Measurements from ENCODE around the gene ARHGEF4.

Gene ARHGEF4

DNA sequence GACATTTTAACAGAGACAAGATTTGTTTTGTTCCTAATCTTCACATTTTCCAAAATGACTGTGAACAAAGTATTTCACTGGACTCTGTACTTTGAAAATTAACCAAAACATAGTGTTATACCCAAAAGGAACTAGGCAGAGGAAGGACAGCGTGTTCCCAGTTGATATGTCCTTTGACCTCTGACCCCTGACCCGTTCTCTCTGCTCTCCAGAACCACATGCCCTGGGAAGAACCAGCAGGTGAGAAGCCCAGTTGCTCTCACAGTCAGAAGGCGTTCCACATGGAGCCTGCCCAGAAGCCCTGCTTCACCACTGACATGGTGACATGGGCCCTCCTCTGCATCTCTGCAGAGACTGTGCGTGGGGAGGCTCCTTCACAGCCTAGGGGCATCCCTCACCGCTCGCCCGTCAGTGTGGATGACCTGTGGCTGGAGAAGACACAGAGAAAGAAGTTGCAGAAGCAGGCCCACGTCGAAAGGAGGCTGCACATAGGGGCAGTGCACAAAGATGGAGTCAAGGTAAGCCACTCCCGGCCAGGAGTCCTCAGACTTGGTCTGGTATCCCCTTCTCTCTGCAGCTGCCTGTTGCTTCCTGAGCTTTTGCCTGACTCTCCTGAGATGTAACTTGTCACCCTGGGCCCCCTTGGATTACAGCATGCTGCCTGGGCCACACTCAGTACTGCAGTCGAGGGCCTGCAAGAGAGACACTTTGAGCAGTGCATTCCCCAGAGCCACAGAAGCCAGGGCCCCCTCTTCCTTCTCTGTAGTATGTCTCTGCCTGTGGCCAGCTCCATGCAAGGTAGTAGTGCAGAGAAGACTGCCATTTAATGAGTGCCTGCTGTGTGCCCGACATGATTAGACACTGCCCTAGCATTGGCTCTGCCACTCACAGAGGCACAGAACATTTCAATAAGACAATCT lies 94.3 kb downstream of the ARHGEF4 start:
- DNase-seq = no peak

DNA sequence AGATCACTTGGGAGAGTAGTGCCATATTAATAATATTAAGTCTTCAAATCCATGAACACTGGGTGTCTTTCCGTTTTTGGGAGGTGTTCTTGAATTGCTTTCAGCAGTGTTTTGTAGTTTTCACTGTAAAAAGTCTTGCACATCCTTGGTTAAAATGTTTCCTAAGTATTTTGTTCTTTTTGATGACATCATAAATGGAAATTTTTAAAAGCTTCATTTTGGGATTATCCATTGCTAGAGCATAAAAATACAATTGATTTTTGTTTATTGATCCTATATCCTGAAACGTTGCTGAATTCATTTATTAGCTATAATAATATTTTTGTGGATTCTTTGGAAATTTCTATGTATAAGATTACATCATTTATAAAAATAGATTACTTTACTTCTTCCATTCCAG lies 96.8 kb downstream of the ARHGEF4 start:
- DNase-seq = no peak

DNA sequence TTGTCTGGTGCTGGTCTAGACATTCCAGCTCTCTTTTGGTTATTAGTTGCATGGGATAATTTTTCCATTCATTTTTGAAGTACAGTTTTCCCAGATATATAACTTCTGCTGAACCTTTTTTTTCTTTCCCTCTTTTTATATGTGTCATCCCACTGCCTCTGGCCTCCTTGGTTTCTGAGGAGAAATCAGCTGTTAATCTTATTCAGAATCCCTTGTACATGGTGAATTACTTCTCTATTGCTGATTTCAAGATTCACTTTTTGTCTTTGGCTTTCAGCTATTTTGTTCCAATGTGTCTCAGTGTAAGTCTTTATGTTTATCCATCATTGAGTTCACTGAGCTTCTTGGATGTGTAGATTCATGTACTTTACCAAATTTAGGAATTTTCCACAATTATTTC lies 99.7 kb downstream of the ARHGEF4 start:
- DNase-seq = no peak

DNA sequence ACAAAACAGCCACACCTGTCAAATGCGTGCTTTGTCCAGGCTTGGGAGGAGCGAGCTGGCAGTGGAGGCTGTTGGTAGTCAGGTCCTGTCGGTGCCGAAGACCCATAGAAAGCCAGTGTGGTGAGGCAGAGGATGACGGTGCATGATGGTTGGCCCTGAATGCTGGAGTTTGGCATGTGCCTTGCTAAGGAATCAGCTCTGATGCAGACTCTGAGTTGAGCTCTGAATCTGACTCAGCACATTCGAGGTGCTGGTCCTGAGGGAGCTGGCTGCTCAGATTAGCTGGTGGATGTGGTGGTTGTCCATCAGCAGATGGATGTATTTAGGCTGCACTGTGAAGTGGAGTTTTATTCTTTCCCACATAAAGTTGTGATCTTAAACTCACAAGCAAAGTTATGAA lies 111.3 kb downstream of the ARHGEF4 start:
- DNase-seq = no peak

DNA sequence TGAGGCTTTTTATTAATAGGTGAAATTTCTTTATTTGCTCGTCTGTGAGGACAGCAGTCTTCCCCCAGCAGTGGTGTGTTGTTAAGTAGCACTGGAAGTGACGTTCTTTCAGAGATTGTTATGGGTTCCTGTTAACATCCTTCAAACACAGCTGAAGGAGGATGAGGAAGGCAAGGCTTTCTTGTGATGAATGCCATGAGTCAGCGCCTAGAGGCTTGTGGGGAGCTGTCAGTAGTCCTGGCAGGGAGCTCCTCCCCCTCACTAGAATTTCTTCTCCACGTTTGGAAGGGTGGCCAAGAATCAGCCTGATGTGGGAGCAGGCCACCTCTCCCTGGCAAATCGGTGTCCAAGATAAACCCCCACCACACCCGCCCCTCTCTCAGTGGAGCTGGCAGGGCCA lies 113.2 kb downstream of the ARHGEF4 start:
- DNase-seq = no peak

DNA sequence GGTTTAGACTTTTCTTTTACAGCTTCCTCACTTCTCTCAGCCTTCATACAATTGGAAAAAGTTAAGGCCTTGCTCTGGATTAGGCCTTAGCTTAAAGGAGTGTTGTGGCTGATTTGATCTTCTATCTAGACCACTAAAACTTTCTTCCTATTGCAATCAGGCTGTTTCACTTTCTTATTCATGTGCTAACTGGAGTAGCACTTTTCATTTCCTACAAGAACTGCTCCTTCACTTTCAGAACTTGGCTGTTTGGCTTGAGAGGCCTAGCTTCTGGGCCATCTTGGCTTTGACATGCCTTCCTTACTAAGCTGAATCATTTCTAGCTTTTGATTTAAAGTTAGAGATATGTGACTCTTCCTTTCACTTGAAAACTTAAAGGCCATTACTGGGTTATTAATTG lies 114.3 kb downstream of the ARHGEF4 start:
- no peak for DNase-seq

DNA sequence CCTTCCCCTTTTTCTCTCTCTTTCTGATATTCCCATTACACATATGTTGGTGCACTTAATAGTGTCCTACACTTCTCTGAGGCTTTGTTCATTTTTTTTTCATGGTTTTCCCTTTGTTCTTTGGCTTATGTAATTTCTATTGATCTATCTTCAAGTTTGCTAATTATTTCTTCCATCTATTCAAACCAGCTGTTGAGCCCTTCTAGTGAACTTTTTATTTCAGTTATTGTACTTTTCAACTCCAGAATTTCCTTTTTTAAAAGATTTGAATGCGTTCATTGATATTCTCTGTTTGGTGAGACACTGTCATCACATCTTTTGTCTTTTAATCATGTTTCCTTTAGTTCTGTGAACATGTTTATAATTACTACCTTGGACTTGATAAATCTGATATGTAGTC lies 118.2 kb downstream of the ARHGEF4 start:
- DNase-seq = no peak

DNA sequence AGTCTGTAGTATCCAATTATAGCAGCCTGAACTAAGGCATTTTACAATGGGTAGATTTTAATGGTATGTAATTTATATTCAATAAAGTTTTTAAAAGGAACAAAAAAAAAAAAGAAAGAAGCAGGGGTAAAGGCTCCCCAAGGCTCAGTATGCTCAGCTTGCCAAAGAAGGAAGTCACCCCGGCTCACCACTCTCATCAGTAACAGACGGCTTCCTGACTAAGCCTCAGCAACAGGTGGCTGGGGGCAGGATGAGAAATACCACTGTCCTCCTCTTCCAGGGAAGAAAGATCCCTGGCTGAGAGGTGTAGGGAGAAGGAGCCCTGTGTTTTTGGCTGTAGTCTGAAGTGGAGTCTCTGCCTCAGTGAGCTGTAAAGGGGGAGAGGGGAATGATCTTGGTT lies 121.2 kb downstream of the ARHGEF4 start:
- DNase-seq = no peak

DNA sequence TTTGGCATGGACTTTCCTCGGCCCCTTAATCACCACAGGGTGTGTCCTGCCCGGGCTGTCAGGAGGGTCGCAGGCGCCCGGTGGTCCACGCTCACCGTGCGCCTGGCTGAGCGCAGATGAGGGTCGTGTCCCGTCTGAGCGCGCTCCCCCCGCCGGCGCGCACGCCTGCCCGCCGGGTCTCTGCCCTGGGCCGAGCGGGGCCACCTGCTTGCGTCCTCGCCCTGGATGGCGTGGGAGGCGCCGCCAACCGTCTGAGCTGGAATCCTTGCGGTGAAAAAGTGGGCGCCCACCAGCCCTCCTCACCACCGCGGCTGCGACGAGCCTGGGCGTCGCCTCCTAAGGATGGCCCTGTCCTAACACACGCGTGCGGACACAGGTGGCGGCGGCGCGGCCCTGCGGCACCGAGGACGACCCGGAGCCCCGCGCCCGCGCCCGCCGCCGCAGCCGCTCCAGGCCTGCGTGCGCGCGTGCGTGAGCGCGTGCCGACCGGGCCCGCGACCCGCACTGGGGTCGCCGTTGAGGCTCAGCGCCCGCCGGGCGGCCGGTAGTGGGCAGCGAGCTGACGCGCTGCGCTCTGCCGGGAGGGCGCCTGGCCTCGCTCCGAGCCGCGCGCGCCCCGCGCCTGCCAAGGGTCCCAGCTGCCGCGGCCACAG lies 126.6 kb downstream of the ARHGEF4 start:
- no peak for DNase-seq

DNA sequence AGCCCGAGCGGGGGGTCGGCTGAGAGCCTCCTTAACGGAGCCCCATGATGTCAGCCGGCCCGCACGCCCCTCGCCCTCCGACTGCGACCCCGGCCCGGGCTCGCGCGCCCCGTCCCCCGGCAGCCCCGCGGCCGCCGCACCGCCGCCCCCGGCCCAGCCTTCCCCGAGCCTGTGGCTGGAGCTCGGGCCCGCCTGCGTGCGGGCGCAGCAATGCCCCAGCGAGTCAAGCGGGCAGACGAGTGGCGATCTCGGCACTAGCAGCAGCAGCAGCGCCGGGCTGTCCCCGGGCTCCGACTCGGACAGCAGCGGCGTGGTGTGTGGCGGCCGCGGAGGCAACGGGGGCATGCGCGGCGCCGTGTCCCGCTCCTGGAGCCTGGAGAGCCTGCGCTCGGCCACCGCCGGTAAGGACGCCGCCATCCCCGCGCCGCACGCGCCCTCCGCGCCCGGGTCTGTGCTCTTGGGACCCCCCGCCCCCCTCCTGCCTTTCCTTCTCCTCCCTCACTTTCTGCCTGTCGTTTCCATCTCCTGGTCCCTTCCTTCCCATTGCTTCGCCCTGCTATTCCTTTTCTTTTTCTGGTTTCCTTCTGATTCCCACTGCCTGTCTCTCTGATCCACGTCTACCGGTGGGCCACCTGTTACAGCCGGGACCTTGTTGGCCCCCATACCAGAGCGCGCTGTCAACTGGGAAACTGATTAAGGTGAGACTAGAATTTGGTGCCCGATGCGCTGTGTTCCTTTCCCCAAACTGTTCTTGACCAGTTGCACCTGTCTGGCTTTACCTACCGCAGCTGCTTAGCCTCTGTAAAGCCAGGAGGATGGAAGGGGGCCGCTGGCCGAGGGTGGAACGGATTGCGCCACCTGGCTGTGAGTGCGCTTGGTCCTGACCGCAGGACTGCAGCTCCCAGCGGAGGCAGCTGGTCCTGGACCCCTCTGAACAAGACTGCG lies 127.4 kb downstream of the ARHGEF4 start:
- no peak for DNase-seq

DNA sequence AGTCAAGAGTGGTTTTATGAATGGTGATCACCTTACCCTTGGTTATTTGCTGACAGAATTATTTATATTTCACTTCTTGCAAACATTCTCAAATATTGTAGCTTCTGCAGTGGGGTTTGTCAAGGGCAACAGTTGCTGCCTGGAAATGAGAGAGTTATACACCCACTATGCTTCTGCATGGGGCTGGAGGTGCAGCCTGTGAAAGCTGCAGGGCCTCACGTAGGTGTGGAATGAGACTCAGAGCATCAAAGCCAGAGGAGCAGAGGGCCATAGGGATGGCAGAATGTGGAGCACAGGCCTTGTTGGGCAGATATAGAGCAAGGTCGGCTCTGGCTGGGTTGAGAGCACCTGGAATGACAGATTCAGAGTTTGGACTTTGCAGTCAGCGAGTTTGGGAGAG lies 128.2 kb downstream of the ARHGEF4 start:
- no peak for DNase-seq

DNA sequence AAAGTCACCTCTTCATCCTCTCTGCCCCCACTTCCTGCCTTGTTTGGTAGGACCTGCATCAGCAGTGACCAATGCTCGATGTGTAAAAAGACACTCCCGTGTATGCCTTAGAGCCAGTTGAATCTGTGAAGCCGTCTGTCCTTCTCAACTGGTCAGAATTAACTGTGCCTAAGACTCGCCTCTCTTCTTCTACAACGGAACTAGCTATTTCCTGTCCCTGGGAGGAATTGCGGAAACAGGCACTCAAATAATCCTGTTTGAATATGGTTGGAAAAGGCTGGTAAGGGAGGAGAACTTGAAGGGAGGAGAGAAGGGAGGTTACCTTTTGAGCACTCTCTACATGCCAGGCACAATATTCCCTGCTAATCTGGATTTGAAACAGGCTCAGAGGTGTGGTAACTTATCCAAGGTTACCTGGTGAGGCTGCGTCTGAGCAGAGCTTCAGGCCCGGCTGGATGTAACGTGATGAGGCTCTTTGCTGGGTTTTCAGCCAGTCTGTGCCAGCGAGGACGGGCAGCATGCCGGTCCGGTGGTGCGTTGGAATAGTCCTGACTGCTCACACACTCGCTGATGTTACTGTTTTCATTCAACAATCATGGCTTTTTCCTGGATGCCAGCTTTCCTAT lies 129.5 kb downstream of the ARHGEF4 start:
- DNase-seq = no peak

DNA sequence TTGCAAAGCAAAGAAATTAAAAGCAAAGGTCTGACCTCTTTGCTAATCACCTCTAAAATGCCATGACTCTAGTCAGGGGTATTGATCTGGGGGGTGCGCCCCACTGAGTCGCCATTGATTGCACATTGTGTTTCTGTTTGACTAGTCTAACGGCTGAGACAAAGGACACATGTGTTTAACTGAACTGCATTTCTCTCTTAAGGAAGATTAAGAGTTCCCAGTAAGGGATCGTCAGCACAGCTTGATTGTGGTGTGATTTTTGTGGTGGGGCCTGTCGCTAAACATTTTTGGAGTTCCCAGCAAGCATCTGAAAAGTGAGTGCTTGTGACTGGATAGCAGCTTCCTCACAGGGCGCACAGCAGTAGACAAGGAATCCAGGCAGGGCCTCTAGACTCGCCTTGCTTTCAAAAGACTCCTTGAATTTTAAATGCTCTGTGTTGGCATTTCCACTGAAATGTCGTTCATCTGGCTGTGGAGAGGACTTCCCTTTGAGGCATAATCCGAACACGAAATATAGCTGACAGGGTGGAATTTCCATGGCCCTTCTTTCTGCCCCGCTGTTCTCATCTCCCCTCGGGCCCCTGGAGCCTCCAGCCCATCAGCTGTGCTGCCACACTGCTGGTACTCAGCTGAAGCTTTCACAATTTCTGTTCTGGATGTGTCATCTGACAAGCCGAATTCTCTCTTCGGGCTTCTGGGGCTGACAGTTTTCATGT lies 130.2 kb downstream of the ARHGEF4 start:
- DNase-seq = no peak

DNA sequence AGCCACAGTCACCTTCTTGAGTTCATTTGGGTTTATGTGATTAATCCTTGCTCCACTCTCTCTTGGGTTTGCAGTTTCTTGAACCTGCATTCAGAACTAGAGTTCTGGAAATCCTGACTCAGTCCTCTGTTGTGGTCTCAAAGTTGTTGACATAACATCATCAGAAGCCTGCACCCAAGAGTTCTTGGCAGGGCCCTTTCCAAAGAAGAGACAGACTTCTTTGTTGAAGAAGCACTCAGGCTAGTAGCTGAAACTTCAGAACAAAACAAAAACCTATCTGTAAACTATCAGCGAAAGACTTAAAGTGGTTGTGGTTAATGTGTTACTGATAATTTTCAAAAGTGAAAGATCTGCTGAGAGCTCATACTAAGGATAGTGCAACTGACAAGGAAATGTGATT lies 135.7 kb downstream of the ARHGEF4 start:
- no peak for DNase-seq

DNA sequence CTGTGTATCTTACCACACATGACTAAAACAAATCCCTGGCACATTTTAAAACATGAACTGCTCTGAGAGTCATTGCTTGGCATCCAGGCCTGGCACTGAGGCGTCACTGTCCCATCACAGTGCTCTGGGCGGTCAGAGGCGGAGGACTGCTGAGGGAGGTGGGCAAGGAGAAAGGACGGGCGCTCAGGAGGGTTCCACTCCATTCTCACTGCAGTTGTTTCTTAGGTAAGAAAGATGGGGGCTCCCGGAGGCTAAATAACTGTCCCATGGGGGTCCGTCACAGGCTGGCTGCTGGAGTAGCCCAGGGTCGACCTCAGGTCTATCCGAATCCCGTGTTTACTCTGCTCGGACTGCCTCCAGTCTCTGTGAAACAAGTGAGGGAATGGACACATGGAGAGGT lies 139.0 kb downstream of the ARHGEF4 start:
- DNase-seq = no peak

DNA sequence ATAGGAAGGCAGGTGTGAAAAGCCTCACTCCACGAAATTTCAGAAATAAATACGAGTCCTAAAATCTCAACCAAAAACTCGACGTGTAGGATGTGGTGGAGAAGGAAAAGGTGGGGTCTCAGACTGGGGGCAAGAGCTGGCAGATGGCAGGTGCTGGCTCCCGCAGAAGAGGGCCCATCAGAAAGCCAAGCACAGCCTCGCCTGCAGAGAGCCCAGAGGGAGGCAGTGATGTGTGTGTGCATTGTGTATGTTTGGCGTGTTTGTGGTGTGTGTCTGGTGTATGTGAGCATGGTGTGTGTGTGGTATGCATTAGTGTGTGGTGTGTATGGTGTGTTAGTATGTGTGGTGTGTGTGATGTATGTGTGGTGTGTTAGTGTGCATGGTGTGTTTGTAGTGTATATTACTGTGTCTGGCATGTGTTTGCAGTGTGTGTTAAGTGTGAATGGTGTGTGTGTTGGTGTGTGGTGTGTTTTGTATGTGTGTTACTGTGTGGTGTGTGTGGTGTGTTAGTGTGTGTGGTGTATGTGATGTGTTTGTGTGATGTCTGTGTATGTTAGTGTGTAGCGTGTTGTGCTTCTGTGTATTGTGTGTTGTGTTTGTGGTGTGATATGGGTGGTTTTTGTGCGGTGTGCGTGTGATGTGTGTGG lies 140.0 kb downstream of the ARHGEF4 start:
- DNase-seq = no peak

DNA sequence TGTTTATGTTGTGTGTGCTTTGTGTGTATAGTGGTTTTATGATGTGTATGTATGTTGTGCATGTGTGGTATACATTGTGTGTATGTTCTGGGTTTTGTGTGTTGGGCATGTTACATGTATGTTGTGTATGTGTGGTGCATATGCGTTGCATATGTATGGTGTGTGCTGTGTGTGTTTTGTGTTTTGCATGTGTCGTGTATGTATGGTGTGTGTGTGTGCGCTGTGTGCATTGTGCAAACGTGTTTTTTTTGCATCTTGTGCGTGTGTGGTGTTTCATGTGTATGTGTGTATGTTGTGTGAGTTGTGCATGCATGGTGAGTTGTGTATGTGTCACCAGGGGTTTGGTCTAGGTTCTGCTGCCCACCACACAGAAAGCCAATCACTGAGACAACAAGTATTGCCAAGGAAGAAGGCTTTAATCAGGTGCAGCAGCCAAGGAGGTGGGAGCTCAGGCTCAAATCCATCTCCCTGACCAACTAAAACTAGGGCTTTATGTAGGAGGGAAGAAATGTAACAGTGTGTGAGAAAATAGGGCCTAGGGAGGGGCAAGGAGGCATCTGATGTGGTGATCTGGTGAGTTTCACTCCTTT lies 140.8 kb downstream of the ARHGEF4 start:
- DNase-seq = no peak

DNA sequence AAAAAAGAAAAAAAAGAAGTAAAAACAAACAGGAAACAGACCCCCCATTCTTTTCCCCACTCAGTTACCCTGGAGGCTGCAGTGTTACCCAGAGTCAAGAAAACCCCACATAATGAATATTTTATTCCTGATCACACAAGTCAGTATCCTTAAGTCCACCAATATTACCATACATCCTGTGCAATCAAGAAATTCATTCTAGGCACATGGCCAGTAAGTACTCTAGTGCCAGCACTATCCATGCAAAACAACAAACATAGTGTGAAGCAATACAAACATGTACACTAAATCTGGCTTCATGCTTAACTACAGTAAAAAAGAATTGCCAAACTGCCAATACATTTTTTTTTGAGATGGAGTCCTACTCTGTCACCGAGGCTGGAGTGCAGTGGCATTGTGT lies 145.0 kb downstream of the ARHGEF4 start:
- no peak for DNase-seq

DNA sequence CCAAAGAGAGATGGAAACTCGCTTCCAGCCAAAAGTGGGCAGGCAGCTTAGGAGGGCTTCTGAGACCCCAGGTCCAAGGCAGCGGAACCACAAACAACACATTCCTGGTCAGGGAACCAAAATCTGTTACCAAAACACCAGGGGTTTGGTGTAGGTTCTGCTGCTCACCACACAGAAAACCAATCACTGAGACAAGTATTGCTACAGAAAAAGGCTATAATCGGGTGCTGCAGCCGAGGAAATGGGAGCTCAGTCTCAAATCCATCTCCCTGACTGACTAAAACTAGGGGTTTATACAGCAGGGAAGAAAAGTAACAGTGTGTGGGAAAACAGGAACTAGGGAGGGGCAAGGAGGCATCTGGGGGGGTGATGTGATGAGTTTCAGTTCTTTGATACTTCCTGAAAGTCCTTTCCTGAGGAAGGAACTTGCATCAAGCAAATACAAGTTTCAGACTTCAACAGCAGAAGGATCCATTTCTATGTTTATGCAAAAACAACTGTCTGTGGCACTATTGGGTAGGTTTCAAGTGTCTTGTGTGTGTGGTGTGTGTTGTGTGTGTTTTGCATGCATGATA lies 148.6 kb downstream of the ARHGEF4 start:
- no peak for DNase-seq

DNA sequence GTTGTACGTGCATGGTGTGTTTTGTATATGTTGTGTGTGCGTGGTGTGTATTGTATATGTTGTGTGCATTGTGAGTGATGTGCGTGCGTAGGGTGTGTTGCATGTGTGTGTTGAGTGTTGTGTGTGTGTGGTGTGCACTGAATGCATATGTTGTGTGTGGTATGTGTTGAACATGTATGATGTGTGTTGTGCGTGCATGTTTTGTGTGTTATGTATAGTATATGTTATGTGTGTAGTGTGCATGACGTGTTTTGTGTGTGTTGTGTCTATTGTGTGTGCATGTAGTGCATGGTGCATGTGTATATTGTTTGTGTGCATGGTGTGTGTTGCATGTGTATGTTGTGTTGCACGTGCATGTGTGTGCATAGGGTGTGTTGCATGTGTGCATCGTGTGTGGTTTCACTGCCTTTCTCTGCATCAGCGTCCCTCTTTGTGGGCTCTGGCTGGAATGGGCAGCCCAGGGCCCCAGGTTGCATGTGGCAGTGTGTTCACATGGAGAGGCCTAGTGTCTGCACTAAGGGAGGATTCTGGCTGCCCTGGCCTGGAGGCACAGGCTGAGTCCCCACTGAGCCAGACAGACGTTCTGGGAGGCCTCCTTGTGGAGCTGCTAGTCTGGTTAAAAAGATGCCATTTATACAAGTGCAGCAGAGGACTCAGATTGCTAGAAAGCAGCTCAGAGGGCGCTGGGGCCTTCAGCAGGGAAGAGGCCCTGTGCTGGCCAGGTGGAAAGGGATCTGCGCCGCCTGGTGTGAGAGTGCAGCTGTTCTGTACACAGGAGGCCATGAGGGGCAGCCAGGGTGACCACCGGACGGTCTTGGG lies 149.3 kb downstream of the ARHGEF4 start:
- DNase-seq = no peak

Data from activated CD4-positive, alpha-beta T cell treated with anti-CD3 and anti-CD28 coated beads, Interleukin-2, amount 50 U/mL, for 1 hour (primary cell).